ENCODE data around the gene ZNF664.

ZNF664 gene

GRCh38 chr12:123936956-123937706, 35.9 kb upstream of the ZNF664 start:
- Histone ChIP-seq H2BK15ac (ENCODE audit: low read depth, poor library complexity, severe bottlenecking) (no peak overlapping the region), H3K36me3 (ENCODE audit: control insufficient read depth in 1 of 2, insufficient read depth in 2 of 2, low read depth in 1 of 2, low read length in 2 of 2) (peaks cover 62 to 66% of the 10 kb centered on the region in 2 experiments), H3K27ac (ENCODE audit: low read length, poor library complexity, severe bottlenecking) (no peak overlapping the region), H2AFZ (ENCODE audit: low read depth, low read length) (no peak overlapping the region), H3K9me3 (ENCODE audit: control insufficient read depth, low read length) (peaks cover 9% of the 10 kb centered on the region), H4K8ac (ENCODE audit: low read length) (no peak overlapping the region), H2BK12ac (ENCODE audit: low read length in 2 of 2) (no peak overlapping the region), H2AK5ac (ENCODE audit: low read length, severe bottlenecking) (no peak overlapping the region), H3K4me3 (ENCODE audit: insufficient read depth in 1 of 2, low read depth in 1 of 2, low read length in 2 of 2) (no peak overlapping the region), H3K4me2 (ENCODE audit: low read length, poor library complexity, severe bottlenecking) (no peak overlapping the region), H3K14ac (ENCODE audit: low read length in 2 of 2) (no peak overlapping the region), H2BK5ac (ENCODE audit: low read depth, low read length, poor library complexity, severe bottlenecking) (no peak overlapping the region), H3K9ac (ENCODE audit: low read length) (no peak overlapping the region), H4K91ac (ENCODE audit: low read length) (no peak overlapping the region), H3K79me1 (replicated peaks; ENCODE audit: low read length, poor library complexity, severe bottlenecking) (peaks cover 7% of the 10 kb centered on the region), H3K27me3 (ENCODE audit: control insufficient read depth in 1 of 2, insufficient read depth in 1 of 2, low read length in 2 of 2) (no peaks in the 10 kb centered on the region), H2BK120ac (ENCODE audit: low read depth, low read length) (no peak overlapping the region), H3K23ac (ENCODE audit: low read length in 2 of 2) (no peak overlapping the region), H3K18ac (ENCODE audit: low read depth in 1 of 2, low read length in 2 of 2) (no peak overlapping the region), H3K4ac (ENCODE audit: low read depth in 1 of 2, low read length in 2 of 2) (no peak overlapping the region), H3K4me1 (ENCODE audit: control insufficient read depth, insufficient read depth, low read depth, low read length) (peaks cover 18% of the 10 kb centered on the region)
- WGBS, result 97% methylated on average over 46 of the region's 46 CpGs
- DNase-seq, result no peak

- Histone ChIP-seq H3K14ac (ENCODE audit: low read length in 2 of 2) (peak overlapping the region in 1 of 2 experiments; percentile 79), H3K27ac (ENCODE audit: low read length, poor library complexity, severe bottlenecking) (peak overlapping the region; percentile 34), H3K23ac (ENCODE audit: low read length in 2 of 2) (no peak overlapping the region), H2AK5ac (ENCODE audit: low read length, severe bottlenecking) (peak overlapping the region; percentile 24), H2BK120ac (ENCODE audit: low read depth, low read length) (no peak overlapping the region), H3K9me3 (ENCODE audit: control insufficient read depth, low read length) (peaks cover 9% of the 10 kb centered on the region), H3K79me1 (replicated peaks; ENCODE audit: low read length, poor library complexity, severe bottlenecking) (peaks cover 7% of the 10 kb centered on the region), H3K36me3 (ENCODE audit: control insufficient read depth in 1 of 2, insufficient read depth in 2 of 2, low read depth in 1 of 2, low read length in 2 of 2) (peaks cover 63 to 74% of the 10 kb centered on the region in 2 experiments), H3K4me3 (ENCODE audit: insufficient read depth in 1 of 2, low read depth in 1 of 2, low read length in 2 of 2) (no peak overlapping the region), H4K91ac (ENCODE audit: low read length) (no peak overlapping the region), H2AFZ (ENCODE audit: low read depth, low read length) (no peak overlapping the region), H2BK5ac (ENCODE audit: low read depth, low read length, poor library complexity, severe bottlenecking) (no peak overlapping the region), H4K8ac (ENCODE audit: low read length) (no peak overlapping the region), H2BK15ac (ENCODE audit: low read depth, poor library complexity, severe bottlenecking) (no peak overlapping the region), H3K9ac (ENCODE audit: low read length) (no peak overlapping the region), H3K18ac (ENCODE audit: low read depth in 1 of 2, low read length in 2 of 2) (peak overlapping the region in 1 of 2 experiments; percentile 88), H3K4me1 (ENCODE audit: control insufficient read depth, insufficient read depth, low read depth, low read length) (peaks cover 22% of the 10 kb centered on the region), H3K27me3 (ENCODE audit: control insufficient read depth in 1 of 2, insufficient read depth in 1 of 2, low read length in 2 of 2) (no peaks in the 10 kb centered on the region), H2BK12ac (ENCODE audit: low read length in 2 of 2) (peak overlapping the region in 1 of 2 experiments; percentile 37), H3K4me2 (ENCODE audit: low read length, poor library complexity, severe bottlenecking) (no peak overlapping the region), H3K4ac (ENCODE audit: low read depth in 1 of 2, low read length in 2 of 2) (no peak overlapping the region)
- 79% methylated on average over 15 of the region's 16 CpGs for WGBS
- DNase-seq, result peak; percentile 17
Observed at GRCh38 chr12:123937707-123938591, 35.1 kb upstream of the ZNF664 start.

GRCh38 chr12:123938679-123939480, 34.1 kb upstream of the ZNF664 start:
- no peak overlapping the region for H3K9ac ChIP-seq (ENCODE audit: low read length)
- H2AFZ ChIP-seq (ENCODE audit: low read depth, low read length), result no peak overlapping the region
- H3K36me3 ChIP-seq (ENCODE audit: control insufficient read depth in 1 of 2, insufficient read depth in 2 of 2, low read depth in 1 of 2, low read length in 2 of 2), result peaks cover 69 to 79% of the 10 kb centered on the region in 2 experiments
- no peak overlapping the region for H4K91ac ChIP-seq (ENCODE audit: low read length)
- 94% methylated on average over 16 of the region's 16 CpGs for WGBS
- DNase-seq, result no peak
- peaks cover 9% of the 10 kb centered on the region for H3K9me3 ChIP-seq (ENCODE audit: control insufficient read depth, low read length)
- H3K4ac ChIP-seq (ENCODE audit: low read depth in 1 of 2, low read length in 2 of 2), result no peak overlapping the region
- H3K27ac ChIP-seq (ENCODE audit: low read length, poor library complexity, severe bottlenecking), result no peak overlapping the region
- H3K14ac ChIP-seq (ENCODE audit: low read length in 2 of 2), result peak overlapping the region in 1 of 2 experiments; percentile 9
- H3K79me1 ChIP-seq (replicated peaks; ENCODE audit: low read length, poor library complexity, severe bottlenecking), result peaks cover 11% of the 10 kb centered on the region
- no peak overlapping the region for H4K8ac ChIP-seq (ENCODE audit: low read length)
- peak overlapping the region; percentile 24 for H2AK5ac ChIP-seq (ENCODE audit: low read length, severe bottlenecking)
- H2BK120ac ChIP-seq (ENCODE audit: low read depth, low read length), result no peak overlapping the region
- no peak overlapping the region for H2BK15ac ChIP-seq (ENCODE audit: low read depth, poor library complexity, severe bottlenecking)
- H3K27me3 ChIP-seq (ENCODE audit: control insufficient read depth in 1 of 2, insufficient read depth in 1 of 2, low read length in 2 of 2), result no peaks in the 10 kb centered on the region
- H3K4me1 ChIP-seq (ENCODE audit: control insufficient read depth, insufficient read depth, low read depth, low read length), result peaks cover 29% of the 10 kb centered on the region
- no peak overlapping the region for H2BK5ac ChIP-seq (ENCODE audit: low read depth, low read length, poor library complexity, severe bottlenecking)
- H2BK12ac ChIP-seq (ENCODE audit: low read length in 2 of 2), result no peak overlapping the region
- H3K23ac ChIP-seq (ENCODE audit: low read length in 2 of 2), result no peak overlapping the region
- no peak overlapping the region for H3K18ac ChIP-seq (ENCODE audit: low read depth in 1 of 2, low read length in 2 of 2)
- no peak overlapping the region for H3K4me2 ChIP-seq (ENCODE audit: low read length, poor library complexity, severe bottlenecking)
- no peak overlapping the region for H3K4me3 ChIP-seq (ENCODE audit: insufficient read depth in 1 of 2, low read depth in 1 of 2, low read length in 2 of 2)
